ENCODE measurements around the gene SEPHS2.

- TF ChIP-seq RXRA (IDR thresholded peaks at IDR 0.05; ENCODE audit: insufficient read depth, low read depth, low read length), result no peak
- TF ChIP-seq CTCF (IDR thresholded peaks at IDR 0.05; ENCODE audit: control extremely low read depth in 1 of 3, insufficient read depth in 1 of 3, low read depth in 1 of 3, low read length in 3 of 3), result no peak
- no peak for TF ChIP-seq CHD2 (IDR thresholded peaks at IDR 0.05; ENCODE audit: low read length)
- TF ChIP-seq JUN (IDR thresholded peaks at IDR 0.05; ENCODE audit: low read depth, low read length), result no peak
- no peak for TF ChIP-seq YY1 (IDR thresholded peaks at IDR 0.05; ENCODE audit: low read depth, low read length)
- no peak for TF ChIP-seq E2F6 (IDR thresholded peaks at IDR 0.05)
- TF ChIP-seq POLR2A (IDR thresholded peaks at IDR 0.05; ENCODE audit: control extremely low read depth in 1 of 2, low read depth in 2 of 2, low read length in 2 of 2), result no peak
- TF ChIP-seq FOSL1 (IDR thresholded peaks at IDR 0.05; ENCODE audit: insufficient read depth, low read depth, low read length), result no peak
- no peak for TF ChIP-seq USF2 (IDR thresholded peaks at IDR 0.05; ENCODE audit: low read length)
Observed at GRCh38 chr16:30485818-30486436, 40.3 kb upstream of the SEPHS2 start.
